PC-3 (cell line): ENCODE results near the gene MGAT3. TPM values are rescaled to one million over a fixed set of nuclear protein-coding genes. Genes with fewer than 3 reads are reported as not detected.

Experiments used
- ATAC-seq: fragments of 200-7000 bp; cut with Tn5 transposase; 2 replicates; pipeline ENCODE4 v1.9.1; 2020; ENCODE audit warnings: mild to moderate bottlenecking, moderate library complexity
- BruUV-seq: library from RNA; stranded (reverse); fragments of 400-500 nt; replicated peaks from 2 replicates; lab custom pipeline; 2021; lab: Mats Ljungman, UMichigan
- CTCF ChIA-PET: fragments of 300-600 bp; sonication (Branson Sonifier 250); formaldehyde crosslinking; loops from one replicate; lab custom pipeline; 2022; ENCODE audit warnings: antibody characterized with exemption; lab: Charles Lee
- POLR2A ChIA-PET: fragments of 300-600 bp; sonication (Branson Sonifier 250); formaldehyde crosslinking; loops from one replicate; lab custom pipeline; 2022; ENCODE audit warnings: antibody characterized with exemption; ENCODE audit not compliant: unreplicated experiment; lab: Charles Lee
- DNase-seq: peaks from one replicate; pipeline ENCODE4 v3.0.0-alpha.2; 2015
- H2AFZ ChIP-seq: fragments of 300-600 bp; sonication (generic); 2 replicates; pipeline ENCODE4 v1.6.0; 2016; ENCODE audit warnings: antibody characterized with exemption, low read length
- H3F3A ChIP-seq: fragments of 300-600 bp; sonication (generic); one replicate; pipeline ENCODE4 v1.6.0; 2017; ENCODE audit warnings: antibody characterized with exemption, low read length, control low read depth, mild to moderate bottlenecking; ENCODE audit not compliant: unreplicated experiment
- H3K27ac ChIP-seq: fragments of 300-600 bp; sonication (generic); 2 replicates; pipeline ENCODE4 v1.5.1; 2016; ENCODE audit warnings: mild to moderate bottlenecking, low read length
- H3K27me3 ChIP-seq: fragments of 300-600 bp; sonication (generic); 2 replicates; pipeline ENCODE4 v1.6.1; 2016; ENCODE audit warnings: low read length, mixed read lengths
- H3K36me3 ChIP-seq: fragments of 300-600 bp; sonication (generic); 2 replicates; pipeline ENCODE4 v1.6.1; 2016; ENCODE audit warnings: low read depth, mixed run types, low read length, mixed read lengths
- H3K4me1 ChIP-seq: fragments of 300-600 bp; sonication (generic); 2 replicates; pipeline ENCODE4 v1.5.1; 2016; ENCODE audit warnings: low read length; ENCODE audit not compliant: insufficient read depth
- H3K4me2 ChIP-seq: fragments of 300-600 bp; sonication (generic); 2 replicates; pipeline ENCODE4 v1.6.0; 2016; ENCODE audit warnings: low read length
- H3K4me3 ChIP-seq: fragments of 300-600 bp; sonication (generic); 2 replicates; pipeline ENCODE4 v1.5.1; 2016; ENCODE audit warnings: mild to moderate bottlenecking, low read length, mixed read lengths
- H3K79me2 ChIP-seq: fragments of 300-600 bp; sonication (generic); 2 replicates; pipeline ENCODE4 v1.6.1; 2017; ENCODE audit warnings: low read length, mixed read lengths
- H3K9ac ChIP-seq: fragments of 300-600 bp; sonication (generic); 2 replicates; pipeline ENCODE4 v1.6.0; 2016; ENCODE audit warnings: mild to moderate bottlenecking, low read length
- H3K9me2 ChIP-seq: fragments of 300-600 bp; sonication (generic); replicated peaks from 2 replicates; pipeline ENCODE4 v1.6.1; 2016; ENCODE audit warnings: mixed run types, low read length, mixed read lengths
- H3K9me3 ChIP-seq: fragments of 300-600 bp; sonication (generic); 2 replicates; pipeline ENCODE4 v1.6.1; 2016; ENCODE audit warnings: low read length, mixed read lengths
- H4K20me1 ChIP-seq: fragments of 300-600 bp; sonication (generic); 2 replicates; pipeline ENCODE4 v1.6.1; 2016; ENCODE audit warnings: low read length, mixed read lengths
- EZH2 ChIP-seq: fragments of 300-600 bp; sonication (generic); IDR thresholded peaks from one replicate; pipeline ENCODE4 v1.6.1; 2017; ENCODE audit warnings: antibody characterized with exemption, mild to moderate bottlenecking, low read length; ENCODE audit not compliant: unreplicated experiment
- EZH2phosphoT487 ChIP-seq: fragments of 300-600 bp; sonication (generic); IDR thresholded peaks from 2 replicates; pipeline ENCODE4 v1.6.1; 2018; ENCODE audit warnings: mild to moderate bottlenecking, antibody characterized with exemption, low read length, borderline replicate concordance
- intact Hi-C: fragments of 100-400 bp; cut with micrococcal nuclease; formaldehyde crosslinking; loops from 2 replicates; pipeline ENCODE4 v1.9.0; 2023
- total RNA-seq: library from RNA; depleted of rRNA; stranded (reverse); fragments of >200 nt; gene quantifications from 2 replicates; pipeline ENCODE4 v1.2.3, GENCODE V29; 2014
- TF ChIP-seq, protein P1 (sequence below): fragments of 300-600 bp; sonication (generic); conservative IDR thresholded peaks from 2 replicates; pipeline ENCODE4 v1.5.1; 2017; ENCODE audit warnings: antibody characterized with exemption, low read depth, mild to moderate bottlenecking, low read length

MGAT3 gene
- total RNA-seq, 1 experiment from 2014 or later: not detected

DNA sequence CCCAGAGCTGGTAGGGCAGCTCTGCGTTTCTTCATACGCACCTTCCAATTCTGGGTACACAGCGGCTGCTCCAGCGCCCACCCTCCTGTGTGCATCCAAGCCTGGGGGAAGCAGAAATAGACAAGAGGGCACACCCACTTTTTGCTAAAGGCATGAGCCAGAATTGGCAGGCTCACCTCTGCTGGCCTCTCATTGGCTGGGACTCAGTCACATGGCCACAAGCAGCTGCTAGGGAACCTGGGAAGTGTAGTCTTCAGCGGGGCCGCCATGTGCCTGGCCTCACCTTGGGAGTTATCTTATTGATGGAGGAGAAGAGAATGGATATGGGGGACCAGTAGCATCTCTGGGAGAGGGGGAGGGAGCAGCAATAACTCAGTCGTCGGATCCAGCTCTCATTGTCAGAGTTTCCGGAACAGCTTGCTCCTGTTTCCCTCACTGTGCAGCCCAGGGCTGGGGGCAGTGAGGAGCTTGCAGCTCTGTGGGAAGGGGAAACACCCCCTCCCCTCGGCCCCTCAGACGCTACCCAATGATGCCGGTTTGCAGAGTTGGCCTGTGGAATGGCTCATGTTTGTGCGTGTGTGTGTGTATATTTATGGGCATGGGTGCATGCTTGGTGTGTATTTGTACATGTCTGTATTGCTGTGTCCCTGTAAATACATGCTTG is 33.5 kb downstream of the MGAT3 start:
- Histone ChIP-seq H3K79me2 (no peaks in the 10 kb centered on the region), H3K27me3 (no peaks in the 10 kb centered on the region), H2AFZ (no peak overlapping the region; the same call in 1 of the 2 replicates), H3K9ac (no peak overlapping the region), H3K4me3 (no peak overlapping the region), H3K4me1 (peaks cover 14% of the 10 kb centered on the region), H3K9me3 (no peaks in the 10 kb centered on the region), H3K27ac (no peak overlapping the region), H4K20me1 (no peaks in the 10 kb centered on the region), H3K9me2 (no peaks in the 10 kb centered on the region), H3F3A (no peaks in the 10 kb centered on the region), H3K4me2 (no peak overlapping the region), H3K36me3 (no peaks in the 10 kb centered on the region)
- DNase-seq (peak; percentile 69), ATAC-seq (peak; percentile 92)
- intact Hi-C loops: loop anchor here (10.0 kb wide), 1 partner anchor 55 kb away; no protein-coding TSS in a partner anchor
- BruUV-seq: no TSS peak
- ChIA-PET POLR2A (no interaction called here), CTCF (no interaction called here)
- TF ChIP-seq, protein P1, sequence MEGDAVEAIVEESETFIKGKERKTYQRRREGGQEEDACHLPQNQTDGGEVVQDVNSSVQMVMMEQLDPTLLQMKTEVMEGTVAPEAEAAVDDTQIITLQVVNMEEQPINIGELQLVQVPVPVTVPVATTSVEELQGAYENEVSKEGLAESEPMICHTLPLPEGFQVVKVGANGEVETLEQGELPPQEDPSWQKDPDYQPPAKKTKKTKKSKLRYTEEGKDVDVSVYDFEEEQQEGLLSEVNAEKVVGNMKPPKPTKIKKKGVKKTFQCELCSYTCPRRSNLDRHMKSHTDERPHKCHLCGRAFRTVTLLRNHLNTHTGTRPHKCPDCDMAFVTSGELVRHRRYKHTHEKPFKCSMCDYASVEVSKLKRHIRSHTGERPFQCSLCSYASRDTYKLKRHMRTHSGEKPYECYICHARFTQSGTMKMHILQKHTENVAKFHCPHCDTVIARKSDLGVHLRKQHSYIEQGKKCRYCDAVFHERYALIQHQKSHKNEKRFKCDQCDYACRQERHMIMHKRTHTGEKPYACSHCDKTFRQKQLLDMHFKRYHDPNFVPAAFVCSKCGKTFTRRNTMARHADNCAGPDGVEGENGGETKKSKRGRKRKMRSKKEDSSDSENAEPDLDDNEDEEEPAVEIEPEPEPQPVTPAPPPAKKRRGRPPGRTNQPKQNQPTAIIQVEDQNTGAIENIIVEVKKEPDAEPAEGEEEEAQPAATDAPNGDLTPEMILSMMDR: no peak
- TF ChIP-seq EZH2phosphoT487 (no peak), EZH2 (no peak)

GRCh38 chr22:39490966-39491680 is 34.3 kb downstream of the MGAT3 start:
- Histone ChIP-seq H3K4me2 (no peak overlapping the region), H3K4me3 (no peak overlapping the region), H3K27me3 (no peaks in the 10 kb centered on the region), H3K79me2 (no peaks in the 10 kb centered on the region), H3K9me2 (no peaks in the 10 kb centered on the region), H3K9me3 (no peaks in the 10 kb centered on the region), H4K20me1 (no peaks in the 10 kb centered on the region), H3K4me1 (peaks cover 14% of the 10 kb centered on the region), H3F3A (no peaks in the 10 kb centered on the region), H3K9ac (no peak overlapping the region), H2AFZ (no peak overlapping the region), H3K36me3 (no peaks in the 10 kb centered on the region), H3K27ac (no peak overlapping the region)
- POLR2A ChIA-PET: no interaction called here
- CTCF ChIA-PET: interaction anchor here (0.6 kb wide), 1 partner anchor 26 kb away, joined by 12 read pairs; no protein-coding TSS in a partner anchor
- no peak for ATAC-seq
- intact Hi-C loops: loop anchor here (10.0 kb wide), 1 partner anchor 56 kb away; no protein-coding TSS in a partner anchor
- no peak for DNase-seq
- BruUV-seq: no TSS peak
- TF ChIP-seq EZH2phosphoT487: no peak
- TF ChIP-seq, protein P1: no peak
- no peak for TF ChIP-seq EZH2
